GM13977 (cell line): ENCODE data around the gene SHH.

Source experiments
- DNase-seq: peaks from one replicate; pipeline ENCODE4 v3.0.0; 2012; ENCODE audit warnings: low spot score
- CTCF ChIP-seq: IDR thresholded peaks from 2 replicates; pipeline ENCODE4 v1.5.1; 2012; ENCODE audit warnings: mild to moderate bottlenecking, control low read depth; ENCODE audit not compliant: insufficient read depth; ENCODE audit errors: extremely low read depth, missing control alignments
- in situ Hi-C: fragments of 300-500 bp; cut with MboI; formaldehyde crosslinking; loops from one replicate; pipeline ENCODE4 v1.12.0; 2022; ENCODE audit warnings: low sequenced_read_pairs, low pct_unique_long_range_greater_than_20kb, mixed read lengths, inconsistent platforms; ENCODE audit not compliant: unreplicated experiment

SHH gene

GRCh38 chr7:155800741-155801267 lies 11.5 kb downstream of the SHH start:
- no peak for DNase-seq
- in situ Hi-C loops = loop anchor here (10.0 to 25.0 kb wide), 2 partner anchors 661 to 1034 kb away; no protein-coding TSS in a partner anchor
- TF ChIP-seq CTCF = no peak

- TF ChIP-seq CTCF = no peak
Measured at GRCh38 chr7:155800301-155800700, 12.0 kb downstream of the SHH start.

GRCh38 chr7:155799514-155799913 lies 12.7 kb downstream of the SHH start:
- no peak for DNase-seq
- in situ Hi-C loops = loop anchor here (25.0 kb wide), 1 partner anchor 1213 kb away; the partner anchor contains the start of gene MNX1
- TF ChIP-seq CTCF = no peak

More at GRCh38 chr7:155800301-155800700, 12.0 kb downstream of the SHH start:
- in situ Hi-C loops = loop anchor here (10.0 to 25.0 kb wide), 2 partner anchors 662 to 1034 kb away; no protein-coding TSS in a partner anchor
- no peak for DNase-seq

GRCh38 chr7:155798673-155799439 lies 13.4 kb downstream of the SHH start:
- in situ Hi-C loops = loop anchor here (25.0 kb wide), 1 partner anchor 1213 kb away; the partner anchor contains the start of gene MNX1
- DNase-seq = no peak
- TF ChIP-seq CTCF = no peak

GRCh38 chr7:155797262-155798250 lies 14.7 kb downstream of the SHH start:
- TF ChIP-seq CTCF = no peak
- in situ Hi-C loops = loop anchor here (25.0 kb wide), 1 partner anchor 1215 kb away; the partner anchor contains the start of gene MNX1
- DNase-seq = no peak
